Erythroblast (primary cell): ENCODE results near the gene SLC16A1.

Experiments used
- GATA1 ChIP-seq: IDR thresholded peaks from 2 replicates; pipeline ENCODE4 v1.6.1; 2011; ENCODE audit warnings: low read depth, mild to moderate bottlenecking, control low read depth, low read length, moderate library complexity
- POLR2A ChIP-seq: IDR thresholded peaks from 2 replicates; pipeline ENCODE4 v1.6.1; 2011; ENCODE audit warnings: mild to moderate bottlenecking, low read length

DNA sequence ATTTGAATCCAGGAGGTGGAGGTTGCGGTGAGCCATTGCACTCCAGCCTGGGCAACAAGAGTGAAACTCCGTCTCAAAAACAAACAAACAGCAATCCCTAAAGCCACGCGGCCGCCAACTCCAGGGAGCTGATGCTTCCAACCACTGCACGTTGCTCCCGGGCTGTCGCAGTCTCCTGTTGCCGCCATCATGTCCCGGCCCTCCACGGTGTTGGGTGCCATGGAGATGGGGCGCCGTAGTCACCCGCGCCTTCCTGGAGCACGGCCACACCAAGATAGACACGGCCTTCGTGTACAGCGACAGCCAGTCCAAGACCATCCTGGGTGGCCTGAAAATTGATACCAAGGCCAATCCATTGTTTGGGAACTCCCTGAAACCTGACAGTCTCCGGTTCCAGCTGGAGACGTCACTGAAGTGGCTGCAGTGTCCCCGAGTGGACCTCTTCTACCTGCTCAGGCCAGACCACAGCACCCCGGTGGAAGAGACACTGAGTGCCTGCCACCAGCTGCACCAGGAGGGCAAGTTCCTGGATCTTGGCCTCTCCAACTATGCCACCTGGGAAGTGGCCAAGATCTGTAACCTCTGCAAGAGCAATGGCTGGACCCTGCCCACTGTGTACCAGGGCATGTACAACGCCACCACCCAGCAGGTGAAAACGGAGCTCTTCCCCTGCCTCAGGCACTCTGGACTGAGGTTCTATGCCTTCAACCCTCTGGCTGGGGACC is 32.6 kb downstream of the SLC16A1 start:
- no peak for TF ChIP-seq POLR2A
- no peak for TF ChIP-seq GATA1
